ENCODE data around the gene NES. TPM values are rescaled to one million over a fixed set of nuclear protein-coding genes. Genes with fewer than 3 reads are reported as not detected.

NES gene
- total RNA-seq, 1 donor from 2014 or later, result 78.8 TPM

- peak; percentile 76 for DNase-seq
Observed at GRCh38 chr1:156704930-156705320, 27.7 kb upstream of the NES start.

GRCh38 chr1:156704166-156704711 is 27.0 kb upstream of the NES start:
- DNase-seq, result no peak

GRCh38 chr1:156703741-156704140 is 26.5 kb upstream of the NES start:
- DNase-seq, result no peak

GRCh38 chr1:156703336-156703735 is 26.1 kb upstream of the NES start:
- DNase-seq, result no peak

- DNase-seq, result no peak
Observed at GRCh38 chr1:156700736-156701531, 23.7 kb upstream of the NES start.

GRCh38 chr1:156698995-156699394 is 21.8 kb upstream of the NES start:
- DNase-seq, result no peak

GRCh38 chr1:156697481-156697880 is 20.3 kb upstream of the NES start:
- no peak for DNase-seq

- DNase-seq, result no peak
Observed at GRCh38 chr1:156696755-156697154, 19.5 kb upstream of the NES start.

- no peak for DNase-seq
Observed at GRCh38 chr1:156694690-156694962, 17.4 kb upstream of the NES start.

GRCh38 chr1:156693848-156694689 is 16.9 kb upstream of the NES start:
- no peak for DNase-seq

- no peak for DNase-seq
Observed at GRCh38 chr1:156692925-156693847, 16.0 kb upstream of the NES start.

GRCh38 chr1:156692441-156692924 is 15.3 kb upstream of the NES start:
- no peak for DNase-seq

- no peak for DNase-seq
Observed at GRCh38 chr1:156691665-156692440, 14.6 kb upstream of the NES start.

- no peak for DNase-seq
Observed at GRCh38 chr1:156691191-156691590, 14.0 kb upstream of the NES start.

GRCh38 chr1:156690675-156691036 is 13.4 kb upstream of the NES start:
- no peak for DNase-seq

GRCh38 chr1:156689953-156690674 is 12.9 kb upstream of the NES start:
- no peak for DNase-seq

- peak; percentile 87 for DNase-seq
Observed at GRCh38 chr1:156689035-156689952, 12.1 kb upstream of the NES start.

GRCh38 chr1:156684227-156684782 is 7.1 kb upstream of the NES start:
- DNase-seq, result no peak

- DNase-seq, result no peak
Observed at GRCh38 chr1:156682166-156682890, 5.1 kb upstream of the NES start.

Measured in dermis blood vessel endothelial cell (primary cell).